AG04449 (cell line): ENCODE measurements around the gene PROSER1.

ENCODE experiments used
- CTCF ChIA-PET: fragments of 350-600 bp; formaldehyde crosslinking; extraction: SDS; loops from one replicate; lab custom pipeline; 2021; ENCODE audit warnings: antibody characterized with exemption; lab: Yijun Ruan, JAX
- POLR2A ChIA-PET: fragments of 400-600, 350-600 bp; formaldehyde crosslinking; extraction: SDS; loops from one replicate; lab custom pipeline; 2020; ENCODE audit warnings: antibody characterized with exemption, inconsistent platforms; lab: Yijun Ruan, JAX
- DNase-seq: peaks from one replicate; pipeline ENCODE4 v3.0.0-alpha.2; 2010; ENCODE audit warnings: low read depth, low spot score
- H3K4me3 ChIP-seq: 2 replicates; pipeline ENCODE4 v1.5.1; 2011; ENCODE audit warnings: low read depth, mild to moderate bottlenecking, control low read depth, low read length
- TF ChIP-seq, protein P1 (sequence below): IDR thresholded peaks from one replicate; pipeline ENCODE4 v1.5.1; 2011; ENCODE audit warnings: mild to moderate bottlenecking, moderate library complexity, low read length, control low read depth, inconsistent platforms; ENCODE audit not compliant: insufficient read depth; ENCODE audit errors: missing control alignments

Gene PROSER1

DNA sequence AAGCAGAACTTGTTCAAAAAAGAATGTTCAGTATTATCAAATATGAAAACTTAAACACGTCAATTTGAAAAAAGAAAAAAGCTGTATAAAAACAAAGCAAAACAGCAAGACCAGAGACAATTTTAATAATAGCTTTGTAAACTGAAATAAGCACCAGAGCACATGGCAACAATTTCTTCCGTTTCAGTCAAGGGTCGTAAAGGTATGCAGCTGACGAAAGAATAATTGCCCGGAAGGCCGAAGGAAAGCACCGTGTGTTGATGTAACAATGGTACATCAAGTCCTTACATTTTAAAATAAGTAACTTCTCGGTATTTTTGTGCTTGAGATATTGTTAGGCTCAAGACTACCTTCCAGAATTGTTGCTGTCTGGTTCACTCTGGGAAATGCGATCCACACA lies 1.7 kb downstream of the PROSER1 start:
- CTCF ChIA-PET: interaction anchor here (0.9 to 3.6 kb wide), 4 partner anchors 12 to 576 kb away, joined by 3 to 16 read pairs (median 4); no protein-coding TSS in a partner anchor
- H3K4me3 ChIP-seq: peak overlapping the region; percentile 91
- DNase-seq: no peak
- TF ChIP-seq, protein P1, sequence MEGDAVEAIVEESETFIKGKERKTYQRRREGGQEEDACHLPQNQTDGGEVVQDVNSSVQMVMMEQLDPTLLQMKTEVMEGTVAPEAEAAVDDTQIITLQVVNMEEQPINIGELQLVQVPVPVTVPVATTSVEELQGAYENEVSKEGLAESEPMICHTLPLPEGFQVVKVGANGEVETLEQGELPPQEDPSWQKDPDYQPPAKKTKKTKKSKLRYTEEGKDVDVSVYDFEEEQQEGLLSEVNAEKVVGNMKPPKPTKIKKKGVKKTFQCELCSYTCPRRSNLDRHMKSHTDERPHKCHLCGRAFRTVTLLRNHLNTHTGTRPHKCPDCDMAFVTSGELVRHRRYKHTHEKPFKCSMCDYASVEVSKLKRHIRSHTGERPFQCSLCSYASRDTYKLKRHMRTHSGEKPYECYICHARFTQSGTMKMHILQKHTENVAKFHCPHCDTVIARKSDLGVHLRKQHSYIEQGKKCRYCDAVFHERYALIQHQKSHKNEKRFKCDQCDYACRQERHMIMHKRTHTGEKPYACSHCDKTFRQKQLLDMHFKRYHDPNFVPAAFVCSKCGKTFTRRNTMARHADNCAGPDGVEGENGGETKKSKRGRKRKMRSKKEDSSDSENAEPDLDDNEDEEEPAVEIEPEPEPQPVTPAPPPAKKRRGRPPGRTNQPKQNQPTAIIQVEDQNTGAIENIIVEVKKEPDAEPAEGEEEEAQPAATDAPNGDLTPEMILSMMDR: no peak
- POLR2A ChIA-PET: no interaction called here

DNA sequence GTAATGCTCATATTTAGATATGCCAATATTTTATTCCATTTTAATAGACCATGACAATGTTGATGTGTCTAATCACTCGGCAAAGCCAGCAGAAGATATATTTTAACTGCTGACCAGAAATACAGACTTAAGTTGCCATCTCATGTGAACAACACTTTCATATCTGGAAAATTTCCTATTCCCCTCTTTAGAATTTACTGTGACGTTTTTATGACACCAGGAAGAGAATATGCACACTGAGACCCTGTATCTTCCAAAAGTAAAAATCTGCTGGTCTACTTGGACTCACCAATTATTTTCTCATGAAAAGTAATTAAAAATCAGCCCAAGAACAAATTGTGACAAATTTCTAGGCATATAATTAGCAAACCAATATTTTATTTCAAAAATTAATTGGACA lies 2.1 kb downstream of the PROSER1 start:
- TF ChIP-seq, protein P1: no peak
- DNase-seq: no peak
- ChIA-PET CTCF (interaction anchor here (0.9 to 3.6 kb wide), 3 partner anchors 12 to 15 kb away, joined by 3 to 16 read pairs (median 3); no protein-coding TSS in a partner anchor), POLR2A (no interaction called here)
- H3K4me3 ChIP-seq: peak overlapping the region; percentile 16

DNA sequence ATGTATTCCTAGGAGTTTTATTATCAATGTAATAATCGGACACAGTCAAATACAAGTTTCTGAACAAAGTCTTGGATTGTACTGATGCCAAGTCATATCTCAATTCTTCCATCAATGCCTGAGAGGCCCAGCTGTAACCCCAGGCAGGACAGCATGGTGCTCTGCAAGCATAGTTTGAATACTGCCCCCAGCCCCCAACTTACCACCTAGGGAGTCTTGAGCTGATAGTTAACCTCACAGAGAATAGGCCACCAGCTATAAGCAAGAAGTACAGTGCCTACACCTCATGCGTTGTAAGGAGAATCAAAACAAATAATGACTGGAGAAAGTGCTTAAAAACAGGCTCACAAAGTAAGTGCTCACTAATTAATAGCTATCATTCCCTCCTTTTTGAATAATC lies 2.7 kb downstream of the PROSER1 start:
- TF ChIP-seq, protein P1: no peak
- no peak for DNase-seq
- H3K4me3 ChIP-seq: no peak overlapping the region; the same call in 1 of the 2 replicates
- ChIA-PET POLR2A (no interaction called here), CTCF (interaction anchor here (1.5 kb wide), 1 partner anchor 13 kb away, joined by 3 read pairs; no protein-coding TSS in a partner anchor)

DNA sequence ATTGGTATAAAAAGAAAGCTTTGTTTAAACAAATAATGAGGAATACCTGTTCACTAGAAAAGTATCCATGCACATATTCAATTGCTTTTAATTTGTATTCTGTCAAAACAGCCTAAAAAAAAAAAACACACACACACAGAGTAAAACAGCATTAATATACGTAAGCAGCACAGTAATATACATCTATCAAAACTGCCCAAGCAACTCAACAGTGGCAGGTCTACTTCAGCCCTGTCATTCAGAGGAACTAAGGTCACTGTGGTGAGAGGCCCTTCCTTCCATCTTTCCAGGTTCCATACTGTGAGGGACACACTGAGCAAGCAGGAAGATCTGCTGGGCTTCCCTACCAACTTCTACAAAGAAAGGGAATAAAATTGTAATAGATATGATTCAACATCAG lies 3.8 kb downstream of the PROSER1 start:
- TF ChIP-seq, protein P1: no peak
- no peak for DNase-seq
- no peak overlapping the region for H3K4me3 ChIP-seq
- ChIA-PET POLR2A (no interaction called here), CTCF (interaction anchor here (1.4 kb wide), 1 partner anchor 19 kb away, joined by 3 read pairs; no protein-coding TSS in a partner anchor)

DNA sequence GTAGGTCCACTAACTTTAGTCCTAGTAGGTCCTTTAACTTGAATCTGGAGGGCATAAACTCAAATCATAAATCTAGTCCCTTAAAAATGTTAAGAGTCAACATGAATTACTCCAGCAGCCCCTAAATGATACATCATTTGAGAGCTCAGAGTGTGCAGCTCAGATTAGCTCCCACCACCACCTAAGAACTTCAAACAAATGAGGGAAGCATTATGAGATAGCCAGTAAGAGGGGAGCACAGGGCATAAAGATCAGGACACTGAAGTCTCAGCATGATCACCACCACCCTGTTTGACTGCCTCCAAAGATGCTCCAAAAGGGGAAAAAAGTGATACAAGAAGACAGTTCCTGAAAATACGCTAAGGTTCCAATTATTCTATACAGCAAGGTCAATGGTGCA lies 5.7 kb downstream of the PROSER1 start:
- no peak overlapping the region for H3K4me3 ChIP-seq
- ChIA-PET POLR2A (no interaction called here), CTCF (interaction anchor here (1.4 kb wide), 1 partner anchor 584 kb away, joined by 3 read pairs; no protein-coding TSS in a partner anchor)
- no peak for DNase-seq
- TF ChIP-seq, protein P1: no peak

DNA sequence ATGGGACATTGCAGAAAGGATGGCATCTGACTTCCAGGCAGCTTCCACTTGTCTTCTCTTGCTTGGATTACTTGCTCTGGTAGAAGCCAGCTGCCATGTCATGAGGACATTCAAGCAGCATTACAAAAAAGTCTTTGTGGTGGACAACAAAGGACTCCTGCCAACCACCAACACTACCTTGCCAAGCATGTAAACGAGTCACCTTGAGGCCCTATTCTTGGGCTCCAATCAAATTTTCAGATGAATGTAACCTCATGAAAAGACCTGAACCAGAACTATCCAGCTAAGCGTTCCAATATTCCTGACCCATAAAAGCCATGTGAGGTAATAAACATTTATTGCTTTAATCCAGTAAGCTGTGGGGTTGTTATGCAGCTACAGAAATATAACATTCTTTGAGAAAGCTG lies 12.5 kb downstream of the PROSER1 start:
- TF ChIP-seq, protein P1: no peak
- no peak for DNase-seq
- no peak overlapping the region for H3K4me3 ChIP-seq
- POLR2A ChIA-PET: no interaction called here
- CTCF ChIA-PET: no interaction called here
